ENCODE results near the gene LYSET. TPM values are rescaled to one million over a fixed set of nuclear protein-coding genes. Genes with fewer than 3 reads are reported as not detected.
"Not testable (repeated sequence)": the region's sequence is repeated elsewhere in the genome, so short reads cannot be mapped to it uniquely, and the experiment has no call there.

Gene LYSET
- total and polyA plus RNA-seq, 2 of the 4 experiments (the other 2 are of a cell fraction): 6.3 to 10.2 TPM

- H4K8ac ChIP-seq (ENCODE audit: low read depth in 2 of 2, low read length in 2 of 2); H3K36me3 ChIP-seq (ENCODE audit: control insufficient read depth, insufficient read depth, low read length); H3K4me2 ChIP-seq (ENCODE audit: low read depth, low read length); H2AFZ ChIP-seq (replicated peaks; ENCODE audit: low read length, poor library complexity); H3K23ac ChIP-seq (ENCODE audit: low read depth, low read length); H2BK15ac ChIP-seq (ENCODE audit: low read depth, low read length); POLR2A ChIA-PET (ENCODE audit: unreplicated experiment); H3K27ac ChIP-seq (ENCODE audit: insufficient read depth, low read length); H3K4ac ChIP-seq (ENCODE audit: low read depth, low read length); H2BK20ac ChIP-seq (ENCODE audit: low read depth, low read length); H3K14ac ChIP-seq (replicated peaks; ENCODE audit: low read depth, low read length); H2AK5ac ChIP-seq (ENCODE audit: low read depth, low read length); H4K20me1 ChIP-seq (ENCODE audit: insufficient read depth, low read length); H3K79me1 ChIP-seq (ENCODE audit: low read depth in 1 of 2, low read length in 2 of 2); BruUV-seq (replicated peaks); DNase-seq; in situ Hi-C loops (cut with MboI; ENCODE audit: low sequenced_read_pairs); H4K5ac ChIP-seq (ENCODE audit: low read depth, low read length); H3K56ac ChIP-seq (ENCODE audit: extremely low read depth, insufficient read depth, low read length); H3K9me3 ChIP-seq (ENCODE audit: control insufficient read depth, insufficient read depth, low read length); intact Hi-C loops (cut with micrococcal nuclease); H3K4me3 ChIP-seq (ENCODE audit: insufficient read depth, low read depth, low read length); dilution Hi-C loops (cut with HindIII; ENCODE audit: low sequenced_read_pairs, unreplicated experiment); H2BK120ac ChIP-seq (ENCODE audit: low read depth, low read length); H2AK9ac ChIP-seq (replicated peaks; ENCODE audit: low read depth, low read length, poor library complexity); H3K9ac ChIP-seq (ENCODE audit: low read depth, low read length); H3K4me1 ChIP-seq (ENCODE audit: control insufficient read depth, insufficient read depth, low read length); H2BK5ac ChIP-seq (ENCODE audit: low read depth, low read length, poor library complexity, severe bottlenecking); H4K91ac ChIP-seq (ENCODE audit: insufficient read depth, low read depth, low read length); H3K27me3 ChIP-seq (ENCODE audit: control insufficient read depth, insufficient read depth, low read length); ATAC-seq (ENCODE audit: low read depth); H3K9me1 ChIP-seq (ENCODE audit: insufficient read depth, low read length); H3K18ac ChIP-seq (ENCODE audit: low read depth, low read length); CTCF ChIA-PET: not testable (repeated sequence)
- no CpG with 5 or more reads among the region's 7 CpGs for WGBS, 2 experiments (ENCODE audit: extremely low coverage in 2 of 2, insufficient read length in 1 of 2)
These were observed 26.8 kb upstream of the LYSET start for GRCh38 chr14:93158349-93158748.

GRCh38 chr14:93159625-93160352 is 25.3 kb upstream of the LYSET start:
- H4K5ac ChIP-seq (ENCODE audit: low read depth, low read length); H2BK15ac ChIP-seq (ENCODE audit: low read depth, low read length); H3K36me3 ChIP-seq (ENCODE audit: control insufficient read depth, insufficient read depth, low read length); H3K4me3 ChIP-seq (ENCODE audit: insufficient read depth, low read depth, low read length); H3K9me1 ChIP-seq (ENCODE audit: insufficient read depth, low read length); DNase-seq; H4K20me1 ChIP-seq (ENCODE audit: insufficient read depth, low read length); in situ Hi-C loops (cut with MboI; ENCODE audit: low sequenced_read_pairs); H3K27ac ChIP-seq (ENCODE audit: insufficient read depth, low read length); dilution Hi-C loops (cut with HindIII; ENCODE audit: low sequenced_read_pairs, unreplicated experiment); H2BK20ac ChIP-seq (ENCODE audit: low read depth, low read length); H2AK9ac ChIP-seq (replicated peaks; ENCODE audit: low read depth, low read length, poor library complexity); BruUV-seq (replicated peaks); H2BK120ac ChIP-seq (ENCODE audit: low read depth, low read length); H2AK5ac ChIP-seq (ENCODE audit: low read depth, low read length); H3K14ac ChIP-seq (replicated peaks; ENCODE audit: low read depth, low read length); H3K27me3 ChIP-seq (ENCODE audit: control insufficient read depth, insufficient read depth, low read length); POLR2A ChIA-PET (ENCODE audit: unreplicated experiment); H4K8ac ChIP-seq (ENCODE audit: low read depth in 2 of 2, low read length in 2 of 2); H3K4me2 ChIP-seq (ENCODE audit: low read depth, low read length); H3K9ac ChIP-seq (ENCODE audit: low read depth, low read length); H3K4ac ChIP-seq (ENCODE audit: low read depth, low read length); H3K23ac ChIP-seq (ENCODE audit: low read depth, low read length); H3K18ac ChIP-seq (ENCODE audit: low read depth, low read length); H4K91ac ChIP-seq (ENCODE audit: insufficient read depth, low read depth, low read length); H3K56ac ChIP-seq (ENCODE audit: extremely low read depth, insufficient read depth, low read length); intact Hi-C loops (cut with micrococcal nuclease); H2BK5ac ChIP-seq (ENCODE audit: low read depth, low read length, poor library complexity, severe bottlenecking); H2AFZ ChIP-seq (replicated peaks; ENCODE audit: low read length, poor library complexity); H3K79me1 ChIP-seq (ENCODE audit: low read depth in 1 of 2, low read length in 2 of 2); H3K4me1 ChIP-seq (ENCODE audit: control insufficient read depth, insufficient read depth, low read length); H3K9me3 ChIP-seq (ENCODE audit: control insufficient read depth, insufficient read depth, low read length); ATAC-seq (ENCODE audit: low read depth): not testable (repeated sequence)
- no CpG with 5 or more reads among the region's 5 CpGs for WGBS, 2 experiments (ENCODE audit: extremely low coverage in 2 of 2, insufficient read length in 1 of 2)
- CTCF ChIA-PET: interaction anchor here (1.4 kb wide), 1 partner anchor 46 kb away, joined by 4 read pairs; no protein-coding TSS in a partner anchor

Measured in IMR-90 (cell line).